ENCODE data around the gene FMN1.

The FMN1 gene

DNA sequence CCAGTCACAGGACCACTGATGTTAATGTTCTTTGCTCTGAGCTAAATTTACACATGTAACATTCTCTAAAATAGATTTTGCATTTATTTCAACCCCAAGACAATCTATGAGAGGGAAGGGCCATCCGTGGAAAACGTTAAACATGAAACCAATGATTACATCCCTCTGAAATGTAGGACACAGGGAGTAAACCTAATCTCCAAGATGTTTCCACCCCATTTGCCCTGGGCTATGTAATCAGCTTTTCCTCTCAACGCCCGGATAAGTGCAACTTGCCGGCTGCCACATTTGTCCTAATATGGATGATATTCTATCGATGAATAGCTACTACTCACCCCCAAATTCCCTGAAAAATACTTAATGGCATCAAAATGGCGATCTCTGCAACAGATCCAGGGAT is 6.4 kb upstream of the FMN1 start:
- no peak overlapping the region for H3K4me3 ChIP-seq (ENCODE audit: low read depth, low read length)
- DNase-seq (ENCODE audit: low read depth), result no peak

GRCh38 chr15:33200444-33200843 is 5.9 kb upstream of the FMN1 start:
- no peak for DNase-seq (ENCODE audit: low read depth)
- H3K4me3 ChIP-seq (ENCODE audit: low read depth, low read length), result no peak overlapping the region

- H3K4me3 ChIP-seq (ENCODE audit: low read depth, low read length), result no peak overlapping the region
- DNase-seq (ENCODE audit: low read depth), result no peak
Measured at GRCh38 chr15:33198541-33198940, 4.0 kb upstream of the FMN1 start.

DNA sequence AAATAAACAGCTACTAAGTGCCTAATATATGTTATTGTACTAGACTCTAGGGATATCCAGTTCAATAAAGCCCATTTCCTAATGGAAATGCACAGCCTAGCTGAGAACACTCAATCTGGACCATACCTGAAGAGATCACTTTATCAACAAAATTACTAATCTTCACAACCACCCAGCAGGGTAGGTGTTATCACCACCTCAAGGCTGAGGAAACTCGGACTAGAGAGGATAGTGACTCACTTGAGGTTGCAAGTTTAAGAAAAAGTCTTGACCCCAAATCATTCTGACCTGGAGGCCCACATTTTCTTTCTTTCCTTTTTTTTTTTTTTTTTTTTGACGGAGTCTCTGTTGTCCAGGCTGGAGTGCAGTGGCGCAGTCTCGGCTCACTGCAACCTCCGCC is 3.1 kb upstream of the FMN1 start:
- DNase-seq (ENCODE audit: low read depth), result no peak
- H3K4me3 ChIP-seq (ENCODE audit: low read depth, low read length), result no peak overlapping the region

DNA sequence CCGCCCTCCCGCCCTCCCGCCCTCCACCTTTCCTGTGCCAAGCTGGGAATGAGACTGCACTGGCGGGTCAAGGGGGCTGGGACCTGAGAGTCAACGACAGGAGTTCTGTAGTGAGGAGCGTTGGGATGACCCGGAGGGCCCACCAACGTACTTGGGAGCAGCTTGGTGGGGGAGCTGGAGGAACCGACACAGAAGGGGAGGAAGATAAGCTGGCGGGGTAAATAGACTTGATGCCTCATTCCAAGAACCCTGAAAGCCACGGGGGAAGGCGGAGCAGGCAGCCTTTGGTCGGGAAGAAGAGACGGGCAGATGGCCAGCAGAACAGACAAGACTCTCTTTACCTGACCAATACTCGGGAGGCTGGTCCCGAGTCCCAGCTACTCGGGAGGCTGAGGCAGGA is 277 bp downstream of the FMN1 start:
- DNase-seq (ENCODE audit: low read depth), result no peak
- peak overlapping the region; percentile 57 for H3K4me3 ChIP-seq (ENCODE audit: low read depth, low read length)

DNA sequence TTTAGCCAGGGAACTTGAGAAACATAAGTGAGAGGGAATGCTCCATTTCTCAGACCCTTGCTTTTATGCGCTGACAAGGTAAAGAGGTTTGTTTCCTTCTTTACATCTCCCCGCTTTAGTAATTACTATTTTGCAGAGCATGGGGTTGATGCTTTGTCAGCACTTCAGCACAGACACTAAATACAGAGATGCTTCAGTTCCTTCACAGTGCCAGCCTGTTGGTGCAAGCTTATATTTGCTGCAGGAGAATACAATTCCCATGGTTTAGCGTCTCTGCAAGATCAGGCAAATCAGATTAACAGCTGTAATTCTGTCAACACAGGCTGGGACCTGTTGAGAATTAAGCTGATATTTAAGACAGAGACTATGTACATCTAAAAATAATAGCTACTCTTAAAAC is 2.9 kb downstream of the FMN1 start:
- DNase-seq (ENCODE audit: low read depth), result no peak
- H3K4me3 ChIP-seq (ENCODE audit: low read depth, low read length), result no peak overlapping the region

DNA sequence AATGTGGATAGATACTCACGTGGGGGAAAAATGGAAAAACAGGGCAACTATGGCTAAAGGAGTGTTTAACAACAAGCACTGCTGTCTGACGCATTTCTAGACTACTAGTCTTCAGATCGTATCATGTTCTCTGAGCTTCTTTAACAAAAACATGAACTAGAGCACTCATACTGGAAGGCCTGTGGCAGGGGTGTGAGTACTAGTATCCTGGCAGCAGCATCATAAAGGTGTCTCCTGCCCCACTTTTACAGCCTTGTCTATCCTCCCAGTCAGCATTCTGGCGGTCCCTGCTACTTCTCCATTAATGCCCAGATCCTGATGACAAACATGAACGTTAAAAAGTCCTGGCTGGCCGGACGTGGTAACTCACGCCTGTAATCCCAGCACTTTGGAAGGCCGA is 4.0 kb downstream of the FMN1 start:
- no peak for DNase-seq (ENCODE audit: low read depth)
- H3K4me3 ChIP-seq (ENCODE audit: low read depth, low read length), result no peak overlapping the region

- no peak overlapping the region for H3K4me3 ChIP-seq (ENCODE audit: low read depth, low read length)
- no peak for DNase-seq (ENCODE audit: low read depth)
Measured at GRCh38 chr15:33188641-33189257, 5.8 kb downstream of the FMN1 start.

- no peak overlapping the region for H3K4me3 ChIP-seq (ENCODE audit: low read depth, low read length)
Measured at GRCh38 chr15:33188159-33188558, 6.4 kb downstream of the FMN1 start.

DNA sequence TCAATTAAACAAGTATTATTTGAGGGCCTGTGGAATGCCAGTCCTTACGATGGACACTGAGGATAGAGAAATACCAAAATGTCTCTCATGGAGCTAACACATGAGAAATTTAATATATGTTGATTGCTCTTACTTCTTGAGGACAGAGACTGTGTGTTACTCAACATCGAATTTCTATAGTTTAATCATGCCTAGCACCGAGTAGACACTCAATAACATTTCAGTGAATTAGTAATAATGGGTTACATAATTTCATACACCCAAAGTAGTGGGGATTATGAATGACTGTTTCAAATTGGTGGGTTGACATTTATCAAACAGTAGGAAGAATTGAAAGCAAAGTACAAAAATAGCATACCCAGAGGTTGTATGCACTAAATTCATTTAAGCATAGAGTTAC is 11.2 kb downstream of the FMN1 start:
- no peak for DNase-seq (ENCODE audit: low read depth)
- no peak overlapping the region for H3K4me3 ChIP-seq (ENCODE audit: low read depth, low read length)

More at GRCh38 chr15:33188159-33188558, 6.4 kb downstream of the FMN1 start:
- DNase-seq (ENCODE audit: low read depth), result no peak

DNA sequence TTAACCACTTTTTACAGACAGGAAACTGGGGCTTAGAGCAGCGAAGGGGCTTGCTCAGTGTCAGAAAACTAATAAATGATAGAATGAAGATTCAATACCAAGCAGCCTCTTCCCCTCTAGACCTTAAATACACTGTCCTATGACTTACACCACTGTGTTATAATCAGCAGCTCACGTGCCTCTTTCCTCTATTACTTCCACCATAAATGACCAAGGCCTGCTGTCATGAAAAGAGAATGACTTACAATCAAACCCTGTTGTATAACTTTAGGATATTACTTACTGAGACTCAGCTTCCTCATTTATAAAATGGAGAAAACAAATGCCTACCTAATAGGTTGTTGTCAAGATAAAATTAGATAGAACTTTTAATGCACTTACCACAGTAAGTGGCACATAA is 11.6 kb downstream of the FMN1 start:
- H3K4me3 ChIP-seq (ENCODE audit: low read depth, low read length), result no peak overlapping the region
- DNase-seq (ENCODE audit: low read depth), result no peak

DNA sequence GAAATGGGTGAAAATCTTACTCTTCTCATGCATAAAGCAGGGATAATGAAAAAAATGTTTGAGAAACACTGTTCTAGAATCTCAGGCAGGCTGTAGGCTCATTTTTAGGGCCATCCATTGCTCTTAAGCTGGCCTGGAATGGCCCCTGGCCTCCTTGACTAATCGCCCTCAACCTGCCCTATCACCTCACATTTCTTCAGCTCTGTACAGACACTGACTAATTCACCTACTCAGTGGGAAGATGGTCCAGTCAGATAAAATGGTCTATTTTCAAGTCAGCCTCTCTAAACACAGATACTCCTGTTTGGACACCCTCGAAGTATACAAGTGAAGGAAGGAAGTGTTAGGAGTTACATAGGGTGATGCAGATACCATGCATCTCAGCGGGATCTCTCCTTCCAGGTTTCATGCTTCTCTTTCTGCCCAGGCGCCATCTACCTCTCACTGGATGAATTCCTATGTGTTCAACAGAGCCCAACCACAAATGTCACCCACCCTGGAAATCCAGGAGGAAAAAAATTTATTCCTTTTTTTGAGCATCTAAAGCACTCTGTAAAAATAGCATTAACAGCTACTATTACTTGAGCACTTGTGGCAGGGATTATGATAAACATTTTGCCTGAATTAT is 12.1 kb downstream of the FMN1 start:
- H3K4me3 ChIP-seq (ENCODE audit: low read depth, low read length), result no peak overlapping the region
- DNase-seq (ENCODE audit: low read depth), result no peak

DNA sequence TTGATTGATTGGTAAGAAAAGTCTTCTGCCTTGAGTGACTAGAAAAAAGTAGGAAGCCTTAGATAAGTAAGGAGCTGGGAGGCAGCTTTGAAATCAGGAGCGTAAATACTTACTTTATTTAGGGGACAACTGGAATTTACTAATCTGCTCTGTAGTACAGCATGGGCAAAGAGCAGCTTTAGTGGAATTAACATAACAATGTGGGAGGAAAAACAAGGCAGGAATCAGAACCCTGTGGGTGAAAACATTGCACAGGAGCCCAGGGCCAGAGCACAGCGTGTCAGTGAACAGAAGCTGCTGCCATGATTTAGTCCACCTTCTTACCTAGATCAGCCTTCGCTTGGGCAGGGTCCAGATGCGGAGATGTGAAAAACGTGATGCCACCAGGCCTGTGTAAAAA is 14.6 kb downstream of the FMN1 start:
- DNase-seq (ENCODE audit: low read depth), result no peak
- no peak overlapping the region for H3K4me3 ChIP-seq (ENCODE audit: low read depth, low read length)

DNA sequence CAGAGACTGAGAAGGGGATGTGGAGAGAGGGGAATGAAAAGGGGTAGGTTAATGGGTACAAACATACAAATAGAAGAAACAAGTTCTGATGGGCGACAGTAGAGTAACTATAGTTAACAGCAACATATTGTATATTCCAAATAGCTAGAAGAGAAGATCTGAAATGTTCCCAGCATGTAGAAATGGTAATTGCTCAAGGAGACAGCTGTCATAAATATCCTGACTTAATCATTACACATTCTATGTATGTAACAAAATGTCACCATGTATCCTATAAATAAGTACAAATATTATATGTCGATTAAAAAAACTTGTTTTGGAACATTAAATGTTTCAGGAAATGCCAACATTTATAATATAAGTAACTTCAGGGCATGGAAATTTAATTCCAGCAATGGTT is 23.3 kb downstream of the FMN1 start:
- no peak overlapping the region for H3K4me3 ChIP-seq (ENCODE audit: low read depth, low read length)
- no peak for DNase-seq (ENCODE audit: low read depth)

- H3K4me3 ChIP-seq (ENCODE audit: low read depth, low read length), result no peak overlapping the region
- DNase-seq (ENCODE audit: low read depth), result no peak
Measured at GRCh38 chr15:33169625-33170024, 24.9 kb downstream of the FMN1 start.

DNA sequence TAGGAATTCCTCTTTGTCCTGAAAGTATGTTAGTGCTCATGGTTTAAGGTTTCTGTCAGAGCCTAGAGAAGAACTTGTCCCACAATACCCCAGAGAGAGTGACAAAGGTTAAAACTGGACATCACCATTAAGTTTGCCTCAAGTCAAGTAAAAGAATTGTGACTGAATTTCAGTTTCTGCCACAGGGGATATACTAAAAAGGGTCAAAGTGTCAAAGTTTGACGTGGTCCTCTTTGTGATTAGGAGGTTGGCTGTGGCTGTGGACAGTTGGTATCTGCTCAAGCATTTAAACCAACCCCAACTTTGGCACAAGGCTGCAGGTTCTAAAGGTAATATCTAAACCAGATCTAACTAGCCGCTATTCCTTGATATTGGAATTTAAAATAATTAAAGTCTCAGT is 26.1 kb downstream of the FMN1 start:
- DNase-seq (ENCODE audit: low read depth), result no peak
- no peak overlapping the region for H3K4me3 ChIP-seq (ENCODE audit: low read depth, low read length)

GRCh38 chr15:33163816-33164215 is 30.7 kb downstream of the FMN1 start:
- no peak for DNase-seq (ENCODE audit: low read depth)
- no peak overlapping the region for H3K4me3 ChIP-seq (ENCODE audit: low read depth, low read length)

DNA sequence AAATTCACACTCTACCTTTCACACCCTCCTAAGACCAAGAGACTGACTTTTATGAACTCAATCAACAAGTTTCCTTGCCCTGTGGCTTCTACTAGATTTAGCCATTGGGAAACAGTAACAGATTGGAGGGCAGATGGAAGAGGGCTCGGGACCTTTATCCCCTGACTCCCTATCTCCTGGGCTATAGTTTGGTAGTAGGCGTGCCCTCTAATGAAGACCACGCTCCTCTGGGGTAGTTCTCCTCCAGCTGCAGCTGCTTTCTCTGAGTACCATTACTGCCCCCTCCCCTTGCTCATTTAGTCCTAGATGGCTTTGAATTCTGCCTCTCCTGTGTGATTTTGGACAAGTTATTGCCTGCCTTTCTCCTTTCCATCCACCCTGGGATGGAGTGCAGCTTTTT is 33.3 kb downstream of the FMN1 start:
- no peak overlapping the region for H3K4me3 ChIP-seq (ENCODE audit: low read depth, low read length)
- no peak for DNase-seq (ENCODE audit: low read depth)

DNA sequence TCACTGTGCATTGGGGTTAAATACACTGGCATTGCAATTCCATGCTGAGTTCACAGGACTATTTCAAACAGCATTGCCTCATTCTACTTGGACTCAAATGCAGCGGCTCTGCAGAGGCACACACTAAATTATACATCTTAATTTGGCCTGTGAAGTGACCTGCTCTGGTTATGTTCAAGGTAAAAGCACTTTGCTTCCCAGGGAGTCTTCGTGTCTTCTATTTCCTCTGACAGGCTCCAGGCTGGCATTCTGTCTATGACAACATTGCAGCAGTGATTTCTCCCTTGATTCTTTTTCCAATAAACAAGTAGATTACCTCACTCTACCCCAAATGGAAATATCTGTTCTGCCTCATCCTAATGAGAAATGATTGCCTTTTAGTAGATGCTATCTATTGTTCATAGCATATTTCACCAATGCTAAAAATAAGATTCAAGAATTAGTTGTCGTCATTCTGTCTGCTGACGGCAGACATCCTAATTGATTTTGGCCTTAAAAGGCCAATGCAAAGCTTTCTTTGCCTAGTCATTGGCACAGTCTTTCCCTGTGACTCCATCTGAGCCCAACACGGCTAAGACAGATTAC is 33.8 kb downstream of the FMN1 start:
- DNase-seq (ENCODE audit: low read depth), result no peak
- H3K4me3 ChIP-seq (ENCODE audit: low read depth, low read length), result no peak overlapping the region

- H3K4me3 ChIP-seq (ENCODE audit: low read depth, low read length), result no peak overlapping the region
- no peak for DNase-seq (ENCODE audit: low read depth)
Measured at GRCh38 chr15:33159726-33160453, 34.6 kb downstream of the FMN1 start.

GRCh38 chr15:33158366-33158765 is 36.1 kb downstream of the FMN1 start:
- DNase-seq (ENCODE audit: low read depth), result no peak
- H3K4me3 ChIP-seq (ENCODE audit: low read depth, low read length), result no peak overlapping the region
